SKM-1 (cell line): ENCODE results near the gene ZSCAN16.
"Not testable (repeated sequence)": the region's sequence is repeated elsewhere in the genome, so short reads cannot be mapped to it uniquely, and the experiment has no call there.

ENCODE experiments used
- DNase-seq: peaks from one replicate; lab custom pipeline; 2025; ENCODE audit not compliant: unreplicated experiment; lab: John Stamatoyannopoulos, UW

The ZSCAN16 gene

GRCh38 chr6:28124350-28124970 is at the start of gene ZSCAN16:
Gene ZSCAN16, plus strand, starts transcription at chr6:28124609. Its CDS starts 835 bp downstream, at chr6:28125444.
- DNase-seq = peak; percentile 57

DNA sequence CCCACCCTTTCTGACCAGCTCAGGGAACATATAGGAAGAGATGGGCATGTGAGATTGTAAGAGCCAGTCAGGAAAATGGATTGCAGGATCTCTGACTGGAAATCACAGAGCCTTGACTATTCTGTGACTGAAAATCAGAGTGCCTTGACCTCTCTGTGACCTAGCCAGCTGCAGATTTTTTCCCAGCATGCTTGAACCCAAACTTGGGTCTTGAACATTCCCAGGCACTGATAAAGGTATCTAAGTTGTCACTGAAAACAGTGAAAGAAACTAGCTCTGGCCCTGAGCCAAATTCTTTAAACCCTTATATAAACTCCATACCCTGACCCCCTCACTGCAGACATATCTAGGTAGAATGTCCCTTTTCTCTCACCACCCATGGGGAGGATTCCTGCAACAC is 46.4 kb upstream of the ZSCAN16 start:
- DNase-seq = no peak

DNA sequence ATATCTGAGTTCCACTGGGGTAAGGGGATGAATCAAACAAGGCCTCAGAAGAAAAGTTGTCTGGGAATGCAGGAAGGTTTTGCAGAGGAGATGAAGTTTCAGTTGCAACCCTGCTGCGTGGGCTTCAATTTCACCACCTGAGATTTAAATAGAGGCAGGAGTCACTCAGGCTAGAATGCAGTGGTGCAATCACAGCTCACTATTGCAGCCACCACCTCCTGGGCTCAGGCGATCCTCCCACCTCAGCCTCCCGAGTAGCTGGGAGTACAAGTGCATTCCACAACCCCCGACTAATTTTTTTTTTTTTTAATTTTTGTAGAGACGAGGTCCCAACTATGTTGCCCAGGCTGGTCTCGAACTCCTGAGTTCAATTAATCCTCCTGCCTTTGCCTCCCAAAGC is 45.6 kb upstream of the ZSCAN16 start:
- no peak for DNase-seq

- not testable (repeated sequence) for DNase-seq
Observed at GRCh38 chr6:28080381-28080630, 44.1 kb upstream of the ZSCAN16 start, which contains the start of gene ZNF165. Gene ZNF165, plus strand, starts transcription at chr6:28080568. Its CDS starts 4,913 bp downstream, at chr6:28085481.

DNA sequence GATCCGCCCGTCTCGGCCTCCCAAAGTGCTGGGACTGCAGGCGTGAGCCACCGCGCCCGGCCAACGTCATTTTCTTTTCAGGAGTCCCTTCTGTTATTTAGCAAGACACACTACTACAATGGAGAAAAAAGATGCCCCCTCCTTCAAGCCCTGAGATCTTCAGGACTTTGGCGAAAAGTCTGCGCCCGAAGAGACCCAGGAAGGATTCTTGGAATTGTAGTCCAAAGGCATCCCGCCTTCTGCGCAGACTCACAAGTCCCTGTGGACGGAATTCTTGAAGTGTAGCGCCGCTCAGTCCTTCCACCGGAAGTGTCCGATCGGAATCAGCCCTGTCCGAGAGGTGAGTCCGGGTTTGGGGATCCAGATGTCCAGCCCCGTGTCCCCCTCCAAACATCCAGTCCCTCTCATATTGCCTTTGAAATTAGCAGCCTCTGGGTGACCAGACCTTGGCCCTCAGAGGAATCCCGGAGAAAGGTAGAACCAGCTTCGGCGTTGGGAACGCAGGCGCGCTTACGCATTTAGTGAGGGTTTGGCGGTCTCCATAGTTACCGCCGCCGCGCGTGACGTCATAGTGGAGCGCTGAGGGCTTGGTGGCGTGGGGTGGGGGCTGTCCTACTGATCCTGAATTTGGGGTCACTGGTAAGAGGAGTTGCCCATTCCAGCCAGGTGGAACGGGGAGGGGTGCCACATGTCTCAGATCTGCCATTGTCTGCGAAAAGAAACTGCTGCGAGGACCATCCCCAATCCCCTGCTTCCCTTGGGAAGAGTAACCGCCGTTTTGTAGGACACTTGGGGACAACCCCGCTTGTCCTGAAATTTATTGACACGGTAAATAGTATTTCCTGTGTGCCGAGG is 43.6 kb upstream of the ZSCAN16 start:
- peak; percentile 77 for DNase-seq

- no peak for DNase-seq
Observed at GRCh38 chr6:28081486-28081751, 43.0 kb upstream of the ZSCAN16 start.

DNA sequence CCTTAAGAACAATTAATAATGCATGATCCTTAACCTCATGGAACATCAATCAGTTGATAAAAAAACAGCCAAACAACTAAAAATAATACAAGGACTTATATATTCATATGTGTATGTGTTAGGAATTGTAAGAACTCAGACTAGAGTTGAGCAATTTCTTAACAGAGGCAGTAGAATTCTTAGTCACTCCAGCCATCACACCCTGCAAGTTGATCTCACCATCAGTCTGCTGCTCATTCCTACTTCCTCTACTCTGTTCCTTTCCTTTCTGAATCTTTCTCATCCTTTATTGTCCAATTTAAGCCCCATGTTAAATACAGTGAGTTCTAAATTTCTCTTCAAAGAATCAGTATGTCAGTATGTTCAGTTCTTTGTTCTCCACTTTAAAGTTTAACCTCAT is 41.5 kb upstream of the ZSCAN16 start:
- DNase-seq = no peak

- DNase-seq = no peak
Observed at GRCh38 chr6:28089054-28089453, 35.4 kb upstream of the ZSCAN16 start.

- DNase-seq = no peak
Observed at GRCh38 chr6:28090917-28091586, 33.4 kb upstream of the ZSCAN16 start.

DNA sequence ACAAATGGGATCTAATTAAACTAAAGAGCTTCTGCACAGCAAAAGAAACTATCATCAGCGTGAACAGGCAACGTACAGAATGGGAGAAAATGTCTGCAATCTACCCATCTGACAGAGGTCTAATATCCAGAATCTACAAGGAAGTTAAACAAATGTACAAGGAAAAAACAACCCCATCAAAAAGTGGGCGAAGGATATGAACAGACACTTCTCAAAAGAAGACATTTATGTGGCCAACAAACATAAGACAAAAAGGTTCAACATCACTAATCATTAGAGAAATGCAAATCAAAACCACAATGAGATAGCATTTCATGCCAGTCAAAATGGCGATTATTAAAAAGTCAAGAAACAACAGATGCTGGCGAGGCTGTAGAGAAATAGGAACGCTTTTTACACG is 22.2 kb upstream of the ZSCAN16 start:
- DNase-seq = not testable (repeated sequence)

- not testable (repeated sequence) for DNase-seq
Observed at GRCh38 chr6:28102699-28103098, 21.7 kb upstream of the ZSCAN16 start.

GRCh38 chr6:28104392-28105244 is 19.8 kb upstream of the ZSCAN16 start:
- peak; percentile 87 for DNase-seq

DNA sequence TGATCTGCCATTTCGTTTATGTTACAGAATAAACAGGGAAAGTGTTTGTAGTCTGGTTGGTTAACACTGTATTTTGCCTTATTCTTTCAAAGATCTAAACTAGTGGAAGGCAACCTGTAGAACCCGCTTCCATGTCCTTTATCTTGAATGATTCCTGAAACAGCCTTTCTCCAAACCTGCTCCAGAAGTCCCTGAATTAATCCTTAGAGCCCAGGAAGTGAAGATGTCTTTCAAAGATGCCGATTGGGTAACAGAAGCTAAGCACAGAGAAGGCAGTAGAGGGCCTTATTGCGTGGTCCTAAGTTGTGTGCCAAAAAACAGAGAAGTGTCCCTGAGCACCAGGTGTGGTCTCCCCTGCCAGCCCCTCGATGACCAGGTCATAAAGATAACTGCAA is 19.2 kb upstream of the ZSCAN16 start:
- DNase-seq = peak; percentile 19

DNA sequence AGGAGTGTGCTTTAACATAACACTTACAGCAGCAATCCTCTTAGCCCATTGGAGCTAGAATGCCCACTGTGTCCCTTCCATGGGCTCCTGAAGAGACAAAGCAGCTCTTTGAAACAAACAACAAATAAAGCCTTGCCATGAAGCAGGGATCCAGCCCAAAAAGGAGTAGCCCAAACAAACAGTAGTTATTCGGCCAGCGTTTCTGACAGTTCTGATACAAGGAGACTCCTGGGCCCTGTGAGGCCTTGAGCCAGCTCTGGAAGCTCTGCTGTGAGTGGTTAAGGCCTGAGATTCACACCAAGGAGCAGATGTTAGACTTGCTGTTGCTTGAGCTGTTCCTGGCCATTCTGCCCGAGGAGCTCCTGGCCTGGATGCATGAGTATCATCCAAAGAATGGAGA is 16.9 kb upstream of the ZSCAN16 start:
- no peak for DNase-seq

GRCh38 chr6:28111964-28112363 is 12.4 kb upstream of the ZSCAN16 start:
- no peak for DNase-seq

DNA sequence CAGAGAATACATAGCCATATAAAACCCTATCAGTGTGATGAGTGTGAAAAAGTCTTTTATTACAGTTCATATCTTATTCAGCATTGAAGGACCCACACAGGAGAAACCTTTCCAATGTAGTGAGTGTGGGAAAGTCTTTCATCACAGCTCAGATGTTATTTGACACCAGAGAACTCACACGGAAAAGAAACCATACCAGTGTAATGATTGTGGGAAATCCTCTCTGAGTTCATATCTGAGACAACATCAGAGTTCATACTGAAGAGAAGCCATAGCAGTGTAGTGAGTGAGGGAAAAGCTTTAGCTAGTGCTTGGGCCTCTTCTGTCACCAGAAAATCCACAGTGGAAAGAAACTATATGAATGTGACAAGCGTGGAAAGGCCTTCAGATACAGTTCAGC is 8.6 kb upstream of the ZSCAN16 start:
- DNase-seq = no peak

DNA sequence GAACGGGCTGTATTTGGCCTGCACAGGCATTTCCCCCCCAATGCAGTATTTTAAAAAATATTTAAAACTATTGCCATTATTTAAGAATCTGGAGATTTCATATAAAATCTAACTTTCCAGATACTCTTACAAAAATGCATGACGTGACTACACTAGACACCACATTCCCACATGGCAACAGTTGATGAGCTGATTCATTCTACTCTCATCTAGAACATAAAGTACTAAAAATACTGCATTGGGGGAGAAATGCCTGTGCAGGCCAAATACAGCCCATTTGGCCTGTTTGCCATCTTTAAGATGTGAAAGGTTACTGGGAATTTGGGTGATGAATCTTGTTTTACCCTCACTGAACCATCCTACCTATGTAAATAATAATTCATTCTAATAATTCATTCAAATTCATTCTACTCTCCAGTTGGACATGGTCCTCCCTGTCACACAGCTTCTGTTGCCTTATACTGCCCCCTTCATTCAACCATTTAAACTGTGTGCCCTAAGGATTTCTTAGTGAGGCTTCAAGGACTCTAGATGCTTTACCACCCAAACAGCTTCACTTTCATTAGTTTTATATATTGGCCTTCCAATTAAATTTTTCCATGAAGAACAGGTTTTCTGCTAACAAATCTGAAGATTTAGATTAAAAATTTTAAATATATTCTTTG is 6.9 kb upstream of the ZSCAN16 start:
- DNase-seq = no peak

- no peak for DNase-seq
Observed at GRCh38 chr6:28118217-28118616, 6.2 kb upstream of the ZSCAN16 start.

DNA sequence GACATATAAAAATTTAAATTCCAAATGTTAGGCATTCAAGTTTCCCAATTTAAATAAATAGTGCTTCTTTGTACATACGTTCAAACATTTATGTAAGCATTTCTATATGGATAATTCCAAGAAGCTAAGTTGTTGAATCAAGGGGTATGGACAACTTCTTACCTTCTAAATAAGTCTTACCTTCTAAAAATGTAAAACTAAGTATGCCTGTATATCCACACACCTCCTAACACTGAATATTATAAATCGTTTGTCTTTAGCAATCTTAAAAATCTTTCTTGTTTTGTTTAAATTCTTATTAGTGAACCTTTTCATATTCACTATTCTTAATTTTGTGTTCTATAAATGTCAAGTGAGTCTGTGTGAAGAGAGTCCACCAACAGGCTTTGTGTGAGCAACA is 2.5 kb upstream of the ZSCAN16 start:
- DNase-seq = no peak

GRCh38 chr6:28122283-28122682 is 2.1 kb upstream of the ZSCAN16 start:
- not testable (repeated sequence) for DNase-seq

DNA sequence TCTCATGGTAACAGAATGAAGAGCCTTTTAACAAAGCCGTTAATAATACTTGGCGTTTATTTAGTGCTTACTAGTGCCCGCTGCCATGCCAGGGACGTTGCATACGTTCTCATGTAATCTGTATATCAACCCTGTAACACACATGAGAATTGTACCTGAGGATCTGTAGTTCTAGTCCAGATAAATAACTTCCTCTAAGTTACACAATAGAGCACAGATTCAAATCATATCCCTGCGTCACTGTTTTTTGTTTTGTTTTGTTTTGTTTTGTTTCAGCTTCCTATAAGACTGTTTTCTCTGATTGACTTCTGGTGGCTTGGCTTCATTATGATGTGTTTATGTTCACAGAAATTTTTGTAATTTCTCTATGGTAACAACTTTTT is 553 bp downstream of the ZSCAN16 start:
- DNase-seq = no peak
